Measurements from ENCODE around the gene SNX4. TPM values are rescaled to one million over a fixed set of nuclear protein-coding genes. Genes with fewer than 3 reads are reported as not detected.
A peak's percentile ranks its signal among the peaks of the same experiment; 100 is the strongest.
"Not testable (repeated sequence)": the region's sequence is repeated elsewhere in the genome, so short reads cannot be mapped to it uniquely, and the experiment has no call there.

SNX4 gene
- total RNA-seq = 40.3 to 41.0 TPM (median 40.9 TPM) in 3 replicates
- long read RNA-seq, transcript SNX4-201 (14 exons, 2,513 nt) = major isoform, 115 of 126 reads
- long read RNA-seq, partial matches to known transcripts = 2 of 126 reads
- long read RNA-seq, other reads (novel, unspliced or antisense) = 9 of 126 reads

DNA sequence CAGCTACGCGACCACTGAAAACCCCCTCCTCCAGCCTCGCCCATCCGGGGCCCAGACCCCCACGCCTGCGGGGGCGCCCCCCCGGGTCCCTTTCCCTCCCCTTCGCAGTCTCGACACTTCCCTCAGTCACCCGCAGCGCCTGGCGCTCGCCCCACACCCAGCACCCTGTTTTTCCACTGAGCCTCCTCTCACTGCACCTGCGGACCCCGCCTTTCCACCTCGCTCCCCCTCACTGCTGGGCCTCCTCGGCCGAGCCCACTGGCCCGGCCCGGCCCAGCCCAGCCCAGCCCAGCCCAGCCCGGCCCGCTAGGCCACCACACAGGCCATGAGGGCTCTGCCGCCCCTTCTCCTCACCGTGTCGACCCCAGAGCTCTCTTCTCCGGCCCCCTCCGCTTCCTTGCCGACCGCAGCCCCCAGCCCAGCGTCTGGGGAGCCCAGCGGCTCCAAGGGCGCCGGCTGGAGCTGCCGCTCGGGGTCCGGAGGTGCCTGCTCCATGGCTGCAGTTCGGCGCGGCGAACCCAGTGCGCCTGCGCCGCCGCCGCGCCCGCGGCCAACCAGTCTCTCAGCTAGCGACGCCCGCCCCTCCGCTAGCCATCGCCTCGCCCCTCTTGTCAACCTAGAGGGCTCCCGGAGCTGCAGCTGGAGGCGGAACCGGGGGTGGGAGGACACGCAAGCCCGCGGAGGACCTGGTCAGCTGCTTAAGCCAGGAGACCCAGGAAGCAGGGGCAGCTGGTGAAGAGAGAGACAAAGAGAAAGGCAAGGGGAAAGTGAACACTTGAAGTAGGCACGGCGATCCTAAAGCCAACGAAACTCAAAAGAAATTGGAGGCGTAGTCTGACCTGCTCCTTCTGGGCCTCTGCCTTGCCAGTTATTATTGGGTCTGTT, at the start of gene SNX4:
SNX4 (minus strand) TSS at position 525 of the 885 bp plus-strand sequence; CDS start at position 495, 30 bp downstream.
- peaks cover 26% of the 10 kb centered on the region for H3K4me1 Mint-ChIP-seq (ENCODE audit: low read depth)
- DNase-seq (ENCODE audit: low spot score) = peak; percentile 97
- TF ChIP-seq, protein P1, sequence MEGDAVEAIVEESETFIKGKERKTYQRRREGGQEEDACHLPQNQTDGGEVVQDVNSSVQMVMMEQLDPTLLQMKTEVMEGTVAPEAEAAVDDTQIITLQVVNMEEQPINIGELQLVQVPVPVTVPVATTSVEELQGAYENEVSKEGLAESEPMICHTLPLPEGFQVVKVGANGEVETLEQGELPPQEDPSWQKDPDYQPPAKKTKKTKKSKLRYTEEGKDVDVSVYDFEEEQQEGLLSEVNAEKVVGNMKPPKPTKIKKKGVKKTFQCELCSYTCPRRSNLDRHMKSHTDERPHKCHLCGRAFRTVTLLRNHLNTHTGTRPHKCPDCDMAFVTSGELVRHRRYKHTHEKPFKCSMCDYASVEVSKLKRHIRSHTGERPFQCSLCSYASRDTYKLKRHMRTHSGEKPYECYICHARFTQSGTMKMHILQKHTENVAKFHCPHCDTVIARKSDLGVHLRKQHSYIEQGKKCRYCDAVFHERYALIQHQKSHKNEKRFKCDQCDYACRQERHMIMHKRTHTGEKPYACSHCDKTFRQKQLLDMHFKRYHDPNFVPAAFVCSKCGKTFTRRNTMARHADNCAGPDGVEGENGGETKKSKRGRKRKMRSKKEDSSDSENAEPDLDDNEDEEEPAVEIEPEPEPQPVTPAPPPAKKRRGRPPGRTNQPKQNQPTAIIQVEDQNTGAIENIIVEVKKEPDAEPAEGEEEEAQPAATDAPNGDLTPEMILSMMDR (IDR thresholded peaks at IDR 0.05) = peak; percentile 9

DNA sequence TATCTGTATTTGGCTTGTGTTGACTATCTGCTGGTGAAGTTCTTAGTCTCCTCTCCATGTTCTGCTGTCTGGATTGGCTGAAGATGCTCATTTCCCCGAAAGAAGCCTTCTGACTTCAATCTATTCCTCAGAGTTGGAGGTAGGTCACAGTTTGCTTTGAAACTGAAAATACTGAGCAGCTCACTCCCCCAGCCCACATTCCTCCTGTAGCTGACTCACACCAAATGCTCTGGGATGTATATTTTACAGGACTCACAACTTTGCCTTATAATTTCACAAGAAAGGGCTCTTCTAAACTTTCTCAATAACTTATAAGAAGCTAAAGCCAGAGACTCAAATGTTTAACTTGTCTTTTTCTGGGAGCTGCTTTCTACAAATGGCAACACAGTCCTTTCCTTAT, 36.3 kb upstream of the SNX4 start:
- Mint-ChIP-seq H3K4me1 (ENCODE audit: low read depth) (peaks cover 28% of the 10 kb centered on the region), H3K27me3 (ENCODE audit: low read depth) (no peaks in the 10 kb centered on the region), H3K27ac (ENCODE audit: unreplicated experiment) (peak overlapping the region; percentile 74), H3K9me3 (ENCODE audit: low read depth) (no peaks in the 10 kb centered on the region), H3K36me3 (ENCODE audit: low read depth) (peaks cover 16% of the 10 kb centered on the region), H3K4me3 (ENCODE audit: unreplicated experiment) (no peak overlapping the region)
- TF ChIP-seq, protein P1 (IDR thresholded peaks at IDR 0.05) = no peak
- no peak for DNase-seq (ENCODE audit: low spot score)

More for the DNA sequence above, at the start of gene SNX4:
- H3K9me3 Mint-ChIP-seq (ENCODE audit: low read depth) = no peaks in the 10 kb centered on the region
- no peaks in the 10 kb centered on the region for H3K27me3 Mint-ChIP-seq (ENCODE audit: low read depth)
- peak within 1 kb of the TSS; percentile 96 for H3K27ac Mint-ChIP-seq (ENCODE audit: unreplicated experiment)
- H3K36me3 Mint-ChIP-seq (ENCODE audit: low read depth) = peaks cover 9% of the 10 kb centered on the region
- H3K4me3 Mint-ChIP-seq (ENCODE audit: unreplicated experiment) = peak within 1 kb of the TSS; percentile 91

DNA sequence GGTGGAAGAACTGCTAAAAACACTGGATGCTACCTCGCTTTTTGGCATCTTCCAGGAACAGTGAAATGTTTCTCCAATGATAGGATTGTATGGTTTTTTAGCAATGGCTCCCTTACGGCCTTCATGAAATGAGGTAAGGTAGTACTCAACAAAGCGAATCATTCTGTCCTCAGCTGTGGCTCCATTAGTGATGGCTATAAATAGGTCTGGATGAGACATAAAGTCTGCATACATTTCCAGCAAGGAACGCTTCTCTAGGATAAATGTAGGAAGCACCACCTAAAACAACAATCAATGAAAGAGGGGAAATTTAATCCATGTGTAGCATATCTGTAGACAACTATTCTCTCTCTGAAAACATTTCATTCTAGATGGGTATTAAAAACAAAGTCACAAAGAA, 32.4 kb upstream of the SNX4 start:
- H3K9me3 Mint-ChIP-seq (ENCODE audit: low read depth) = no peaks in the 10 kb centered on the region
- H3K27me3 Mint-ChIP-seq (ENCODE audit: low read depth) = no peaks in the 10 kb centered on the region
- peaks cover 13% of the 10 kb centered on the region for H3K36me3 Mint-ChIP-seq (ENCODE audit: low read depth)
- no peak overlapping the region for H3K4me3 Mint-ChIP-seq (ENCODE audit: unreplicated experiment)
- TF ChIP-seq, protein P1 (IDR thresholded peaks at IDR 0.05) = no peak
- no peak overlapping the region for H3K27ac Mint-ChIP-seq (ENCODE audit: unreplicated experiment)
- peaks cover 24% of the 10 kb centered on the region for H3K4me1 Mint-ChIP-seq (ENCODE audit: low read depth)
- no peak for DNase-seq (ENCODE audit: low spot score)

DNA sequence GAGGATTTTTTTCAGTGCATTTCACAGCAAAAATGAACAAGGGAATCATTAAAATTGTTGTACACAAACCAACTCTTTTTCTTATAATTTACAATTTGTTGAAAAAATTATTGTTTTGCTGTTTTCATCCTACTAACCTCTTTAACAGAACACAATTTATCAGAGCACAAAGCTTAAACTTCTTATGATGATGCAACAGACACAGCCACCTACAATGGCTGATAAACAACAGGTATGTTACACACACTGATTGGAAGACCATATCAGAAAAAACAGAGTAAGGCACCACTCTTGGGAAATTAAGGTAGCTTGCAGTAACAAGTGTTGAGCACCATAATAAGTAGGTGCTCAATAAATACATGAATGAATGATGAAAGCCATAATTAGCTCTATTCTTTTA, 8.9 kb upstream of the SNX4 start:
- Mint-ChIP-seq H3K4me1 (ENCODE audit: low read depth) (no peaks in the 10 kb centered on the region), H3K36me3 (ENCODE audit: low read depth) (peaks cover 14% of the 10 kb centered on the region), H3K27me3 (ENCODE audit: low read depth) (no peaks in the 10 kb centered on the region), H3K27ac (ENCODE audit: unreplicated experiment) (no peak overlapping the region), H3K9me3 (ENCODE audit: low read depth) (no peaks in the 10 kb centered on the region), H3K4me3 (ENCODE audit: unreplicated experiment) (no peak overlapping the region)
- DNase-seq (ENCODE audit: low spot score) = no peak
- TF ChIP-seq, protein P1 (IDR thresholded peaks at IDR 0.05) = no peak

DNA sequence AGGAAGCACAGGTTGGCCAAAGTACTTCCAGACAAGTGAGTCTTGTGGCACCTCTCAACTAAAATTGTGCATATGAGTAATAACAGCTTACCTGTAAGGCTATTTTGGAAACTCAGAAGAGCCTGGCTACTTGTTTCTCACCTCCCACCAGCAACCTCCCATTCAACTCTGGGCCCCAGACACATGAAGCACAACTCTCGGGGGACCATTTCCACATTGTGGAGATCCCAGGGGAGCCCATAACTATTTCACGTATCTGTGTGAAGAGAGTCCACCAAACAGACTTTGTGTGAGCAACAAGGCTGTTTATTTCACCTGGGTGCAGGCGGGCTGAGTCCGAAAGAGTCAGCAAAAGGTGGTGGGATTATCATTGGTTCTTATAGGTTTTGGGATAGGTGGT, 5.2 kb upstream of the SNX4 start:
- Mint-ChIP-seq H3K4me1 (ENCODE audit: low read depth) (peaks cover 4% of the 10 kb centered on the region), H3K36me3 (ENCODE audit: low read depth) (peaks cover 8% of the 10 kb centered on the region), H3K4me3 (ENCODE audit: unreplicated experiment) (no peak overlapping the region), H3K9me3 (ENCODE audit: low read depth) (no peaks in the 10 kb centered on the region), H3K27me3 (ENCODE audit: low read depth) (no peaks in the 10 kb centered on the region), H3K27ac (ENCODE audit: unreplicated experiment) (no peak overlapping the region)
- TF ChIP-seq, protein P1 (IDR thresholded peaks at IDR 0.05) = no peak
- no peak for DNase-seq (ENCODE audit: low spot score)

DNA sequence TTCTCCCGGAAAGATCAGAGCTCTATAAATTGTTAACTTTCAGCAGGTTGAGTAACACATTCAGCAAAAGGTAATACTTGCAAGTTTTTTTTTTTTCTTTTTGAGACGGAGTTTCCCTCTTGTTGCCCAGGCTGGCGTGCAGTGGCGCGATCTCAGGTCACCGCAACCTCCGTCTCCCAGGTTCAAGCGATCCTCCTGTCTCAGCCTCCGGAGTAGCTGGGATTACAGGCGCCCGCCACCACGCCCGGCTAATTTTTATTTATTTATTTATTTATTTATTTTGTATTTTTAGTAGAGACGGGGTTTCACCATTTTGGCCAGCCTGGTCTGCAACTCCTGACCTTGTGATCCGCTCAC, 539 bp upstream of the SNX4 start:
- not testable (repeated sequence) for H3K36me3 Mint-ChIP-seq (ENCODE audit: low read depth); H3K27me3 Mint-ChIP-seq (ENCODE audit: low read depth); H3K9me3 Mint-ChIP-seq (ENCODE audit: low read depth); DNase-seq (ENCODE audit: low spot score)
- Mint-ChIP-seq H3K4me3 (ENCODE audit: unreplicated experiment) (peak overlapping the region; percentile 91), H3K27ac (ENCODE audit: unreplicated experiment) (peak overlapping the region; percentile 96), H3K4me1 (ENCODE audit: low read depth) (peaks cover 26% of the 10 kb centered on the region)
